ENCODE data around the gene EMILIN2. TPM values are rescaled to one million over a fixed set of nuclear protein-coding genes. Genes with fewer than 3 reads are reported as not detected.
"Not testable (repeated sequence)": the region's sequence is repeated elsewhere in the genome, so short reads cannot be mapped to it uniquely, and the experiment has no call there.

The EMILIN2 gene
- total RNA-seq, result 100 to 1,000 TPM in 1 of 5 donors, 10 to 100 TPM in 1, 1 to 10 TPM in 3; 5.2 to 120 (median 8.8) TPM
- 1 to 10 TPM; 2.0 to 4.3 (median 3.9) TPM for polyA plus RNA-seq
- long read RNA-seq, donor 1, full-length matches to known transcripts, result 1 of 1 reads
- long read RNA-seq, donor 1, partial matches to known transcripts, result 0 of 1 reads
- long read RNA-seq, donor 1, other reads (novel, unspliced or antisense), result 0 of 1 reads
- long read RNA-seq, donor 2, full-length matches to known transcripts, result 3 of 3 reads
- long read RNA-seq, donor 2, partial matches to known transcripts, result 0 of 3 reads
- long read RNA-seq, donor 2, other reads (novel, unspliced or antisense), result 0 of 3 reads
- long read RNA-seq, donor 3, result 0 reads
- long read RNA-seq, donor 4, result 0 reads
- long read RNA-seq, donor 5, partial matches to known transcripts, result 0 of 2 reads
- long read RNA-seq, donor 5, other reads (novel, unspliced or antisense), result 0 of 2 reads
- long read RNA-seq, donor 6, full-length matches to known transcripts, result 7 of 7 reads
- long read RNA-seq, donor 6, partial matches to known transcripts, result 0 of 7 reads
- long read RNA-seq, donor 6, other reads (novel, unspliced or antisense), result 0 of 7 reads
- long read RNA-seq, donor 7, full-length matches to known transcripts, result 2 of 2 reads
- long read RNA-seq, donor 7, partial matches to known transcripts, result 0 of 2 reads
- long read RNA-seq, donor 7, other reads (novel, unspliced or antisense), result 0 of 2 reads
- long read RNA-seq, donor 8, partial matches to known transcripts, result 0 of 1 reads
- long read RNA-seq, donor 8, other reads (novel, unspliced or antisense), result 0 of 1 reads
- long read RNA-seq, donor 9, partial matches to known transcripts, result 19 of 20 reads
- long read RNA-seq, donor 9, other reads (novel, unspliced or antisense), result 0 of 20 reads
- long read RNA-seq, donor 10, partial matches to known transcripts, result 0 of 4 reads
- long read RNA-seq, donor 10, other reads (novel, unspliced or antisense), result 0 of 4 reads

GRCh38 chr18:2846636-2847316 is at the start of gene EMILIN2:
EMILIN2 (plus strand) TSS chr18:2847006; CDS start chr18:2847189, 183 bp downstream.
- Histone ChIP-seq H3K9me3 (no peaks in the 10 kb centered on the region), H3K4me1 (peaks cover 19 to 34% (median 24%) of the 10 kb centered on the region in 4 donors), H3K27me3 (peaks cover 4 to 72% (median 35%) of the 10 kb centered on the region in 3 donors), H3K4me3 (peak within 1 kb of the TSS; percentile 46 to 61 (median 50)), H3K36me3 (no peaks in the 10 kb centered on the region), H3K27ac (peak within 1 kb of the TSS; percentile 3 to 82 (median 71))
- intact Hi-C loops (cut with DNase I; ENCODE audit: low total_unique reads), result no loop called here
- WGBS, 5 donors, result 0 to 2% (median 1%) methylated on average over 48 to 80 of the region's 80 CpGs
- DNase-seq, result peak; percentile 55 to 83
- TF ChIP-seq POLR2A (IDR thresholded peaks at IDR 0.05) (no peak), CTCF (IDR thresholded peaks at IDR 0.05) (no peak), EP300 (IDR thresholded peaks at IDR 0.05) (no peak), POLR2AphosphoS5 (IDR thresholded peaks at IDR 0.05) (no peak)

DNA sequence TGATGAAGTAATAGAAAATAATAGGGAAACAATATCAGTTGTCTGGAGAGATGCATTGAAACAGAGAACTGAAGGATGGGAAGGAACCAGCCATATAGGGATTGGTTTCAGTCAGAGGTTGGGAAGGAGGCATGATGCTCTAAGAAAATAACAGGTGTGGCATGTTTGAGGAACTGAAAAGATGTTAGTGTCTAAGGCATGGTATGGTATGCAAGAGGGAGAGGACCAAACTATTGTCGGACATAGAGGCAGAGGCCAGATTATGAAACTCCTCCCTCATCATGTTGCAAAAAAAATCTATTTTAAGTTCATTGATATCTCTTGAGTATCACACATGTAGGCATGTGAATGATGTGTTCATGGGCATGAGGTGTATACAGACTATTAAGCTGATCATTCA is 48.9 kb upstream of the EMILIN2 start:
- H3K27me3 ChIP-seq, result no peaks in the 10 kb centered on the region
- TF ChIP-seq POLR2AphosphoS5 (IDR thresholded peaks at IDR 0.05) (no peak), POLR2A (IDR thresholded peaks at IDR 0.05) (no peak), EP300 (IDR thresholded peaks at IDR 0.05) (no peak), CTCF (IDR thresholded peaks at IDR 0.05) (no peak)
- no peak overlapping the region for H3K27ac ChIP-seq
- no peak overlapping the region for H3K4me3 ChIP-seq
- 92 to 100% (median 95%) methylated on average over 1 of the region's 1 CpG for WGBS, 5 donors
- intact Hi-C loops (cut with DNase I; ENCODE audit: low total_unique reads), result no loop called here
- peaks cover 12 to 80% (median 72%) of the 10 kb centered on the region in 4 donors for H3K36me3 ChIP-seq
- H3K4me1 ChIP-seq, result peaks cover 0 to 7% (median 0%) of the 10 kb centered on the region in 4 donors
- no peaks in the 10 kb centered on the region for H3K9me3 ChIP-seq
- DNase-seq, result no peak

DNA sequence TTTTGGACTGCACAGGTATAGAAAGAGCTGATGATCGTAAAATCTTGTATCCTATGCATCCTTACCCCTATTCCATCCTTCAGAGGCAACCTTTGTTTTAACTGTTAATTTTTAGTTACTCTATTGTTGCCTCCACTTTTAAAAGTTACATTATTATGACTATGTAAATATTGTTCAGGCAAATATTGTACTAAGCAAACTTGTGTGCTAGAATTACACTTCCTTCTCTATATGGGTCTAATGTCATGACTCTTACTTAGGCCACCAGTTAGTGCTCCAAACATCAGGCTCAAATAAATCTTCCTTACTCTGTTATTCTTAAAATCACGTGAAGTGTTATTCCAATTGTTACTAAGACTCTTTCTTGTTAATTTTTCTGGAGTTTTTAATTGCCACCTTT is 47.4 kb upstream of the EMILIN2 start:
- Histone ChIP-seq H3K27ac (no peak overlapping the region), H3K27me3 (no peaks in the 10 kb centered on the region), H3K36me3 (peaks cover 12 to 82% (median 68%) of the 10 kb centered on the region in 4 donors), H3K4me1 (peaks cover 0 to 7% (median 0%) of the 10 kb centered on the region in 4 donors), H3K4me3 (no peak overlapping the region), H3K9me3 (no peaks in the 10 kb centered on the region)
- 34 to 59% (median 44%) methylated on average over 2 of the region's 2 CpGs for WGBS, 5 donors
- intact Hi-C loops (cut with DNase I; ENCODE audit: low total_unique reads), result no loop called here
- DNase-seq, result no peak
- no peak for TF ChIP-seq POLR2AphosphoS5 (IDR thresholded peaks at IDR 0.05)
- TF ChIP-seq EP300 (IDR thresholded peaks at IDR 0.05), result no peak

DNA sequence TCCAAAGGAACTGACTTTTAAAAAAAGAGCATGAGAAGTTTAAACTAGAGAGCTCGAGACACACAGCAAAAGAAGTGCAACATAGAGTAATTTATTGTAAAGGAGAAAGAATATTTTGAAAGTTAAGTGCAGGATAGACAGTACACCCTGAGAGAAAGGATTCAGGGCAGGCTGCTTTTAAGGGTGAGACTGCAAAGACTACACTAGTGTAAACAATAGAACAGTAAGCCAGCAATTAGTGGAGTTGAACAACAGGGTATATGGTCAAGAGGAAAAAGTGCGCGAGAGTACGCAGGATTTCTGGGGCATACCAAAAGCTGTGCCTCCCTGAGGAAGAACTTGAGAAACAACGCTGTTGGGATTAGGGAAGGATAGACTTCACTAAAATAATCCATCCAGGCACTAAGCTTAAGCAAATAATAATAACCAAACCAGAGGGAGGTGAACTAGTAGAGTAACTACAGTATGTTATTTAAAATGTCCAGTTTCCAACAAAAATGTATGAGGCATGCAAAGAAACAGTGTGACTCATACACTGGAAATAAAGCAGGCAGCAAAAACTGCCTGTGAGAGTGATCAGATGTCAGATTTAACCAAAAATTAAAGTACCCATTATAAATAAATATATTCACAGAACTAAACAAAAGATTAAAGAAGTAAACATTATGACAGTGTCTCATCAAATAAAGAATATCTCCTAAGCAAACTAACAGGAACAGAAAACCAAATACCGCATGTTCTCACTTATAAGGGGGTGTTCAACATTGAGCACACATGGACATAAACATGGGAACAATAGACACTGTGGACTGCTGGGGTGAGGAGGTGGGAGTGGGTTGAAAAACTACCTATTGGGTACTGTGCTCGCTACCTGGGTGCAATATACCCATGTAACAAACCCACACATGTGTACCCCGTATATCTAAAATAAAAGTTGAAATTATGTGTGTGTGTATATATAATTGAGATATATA is 40.5 kb upstream of the EMILIN2 start:
- peaks cover 0 to 37% (median 27%) of the 10 kb centered on the region in 4 donors for H3K36me3 ChIP-seq
- WGBS, 5 donors, result 78 to 87% (median 82%) methylated on average over 8 of the region's 8 CpGs
- intact Hi-C loops (cut with DNase I; ENCODE audit: low total_unique reads), result no loop called here
- no peak overlapping the region for H3K4me3 ChIP-seq
- DNase-seq, result no peak
- H3K4me1 ChIP-seq, result peaks cover 0 to 8% (median 0%) of the 10 kb centered on the region in 4 donors
- no peak overlapping the region for H3K27ac ChIP-seq
- no peaks in the 10 kb centered on the region for H3K27me3 ChIP-seq
- H3K9me3 ChIP-seq, result peaks cover 0 to 19% (median 13%) of the 10 kb centered on the region in 4 donors
- TF ChIP-seq POLR2AphosphoS5 (IDR thresholded peaks at IDR 0.05), result no peak
- TF ChIP-seq EP300 (IDR thresholded peaks at IDR 0.05), result no peak
- no peak for TF ChIP-seq POLR2A (IDR thresholded peaks at IDR 0.05)
- no peak for TF ChIP-seq CTCF (IDR thresholded peaks at IDR 0.05)

- H3K27ac ChIP-seq; intact Hi-C loops (cut with DNase I; ENCODE audit: low total_unique reads); H3K4me1 ChIP-seq; H3K4me3 ChIP-seq; H3K27me3 ChIP-seq; DNase-seq: not testable (repeated sequence)
- Histone ChIP-seq H3K36me3 (peaks cover 0 to 18% (median 11%) of the 10 kb centered on the region in 4 donors), H3K9me3 (peaks cover 0 to 32% (median 21%) of the 10 kb centered on the region in 4 donors)
- WGBS, 5 donors, result 56 to 80% (median 70%) methylated on average over 2 of the region's 2 CpGs
These were observed 38.2 kb upstream of the EMILIN2 start for GRCh38 chr18:2808640-2809039.

- H3K27ac ChIP-seq; intact Hi-C loops (cut with DNase I; ENCODE audit: low total_unique reads); H3K27me3 ChIP-seq; H3K4me1 ChIP-seq; H3K4me3 ChIP-seq; DNase-seq: not testable (repeated sequence)
- H3K9me3 ChIP-seq, result peaks cover 0 to 42% (median 26%) of the 10 kb centered on the region in 4 donors
- 80 to 100% (median 96%) methylated on average over 6 of the region's 6 CpGs for WGBS, 5 donors
- peaks cover 0 to 12% (median 5%) of the 10 kb centered on the region in 4 donors for H3K36me3 ChIP-seq
These were observed 37.1 kb upstream of the EMILIN2 start for GRCh38 chr18:2809666-2810183.
